Measurements from ENCODE around the gene DPP4. TPM values are rescaled to one million over a fixed set of nuclear protein-coding genes. Genes with fewer than 3 reads are reported as not detected.

Gene DPP4
- total and polyA plus RNA-seq, 2 of the 13 experiments (the other 11 are each of a cell fraction or from before 2014, with no cell fraction given) = 39.4 to 109 TPM

- TF ChIP-seq FUBP1 (CRISPR knock-in tag; IDR thresholded peaks at IDR 0.05; ENCODE audit: borderline replicate concordance) = no peak
- TF ChIP-seq ZNF24 (IDR thresholded peaks at IDR 0.05) = no peak
- TF ChIP-seq ZBED4 (CRISPR knock-in tag; IDR thresholded peaks at IDR 0.05; ENCODE audit: borderline replicate concordance) = no peak
These were observed 44.4 kb upstream of the DPP4 start (continued) for GRCh38 chr2:162118166-162119031.

GRCh38 chr2:162116352-162116751, 42.3 kb upstream of the DPP4 start:
- ChIA-PET POLR2A (interaction anchor here (0.9 kb wide), 1 partner anchor 43 kb away, joined by 3 read pairs; no protein-coding TSS in a partner anchor), CTCF (ENCODE audit: low intra/inter-chr PET ratio, low total read pairs) (no interaction called here)
- Histone ChIP-seq H3K9ac (ENCODE audit: insufficient read depth, low read depth, low read length) (no peak overlapping the region), H3K27ac (ENCODE audit: extremely low read length, insufficient read depth, low read length) (no peak overlapping the region), H3K4me3 (replicated peaks in 1 of 3; ENCODE audit: insufficient read depth in 1 of 3, low read depth in 2 of 3, low read length in 3 of 3) (no peak overlapping the region), H3K9me3 (ENCODE audit: low read length) (peaks cover 13% of the 10 kb centered on the region), H3K36me3 (replicated peaks in 1 of 2; ENCODE audit: control insufficient read depth in 1 of 2, insufficient read depth in 2 of 2, low read length in 2 of 2) (no peaks in the 10 kb centered on the region), H3K79me2 (ENCODE audit: insufficient read depth, low read length) (no peaks in the 10 kb centered on the region), H4K20me1 (ENCODE audit: insufficient read depth, low read length) (no peaks in the 10 kb centered on the region), H3K27me3 (ENCODE audit: control insufficient read depth in 1 of 2, insufficient read depth in 2 of 2, low read length in 2 of 2) (no peaks in the 10 kb centered on the region), H2AFZ (ENCODE audit: low read length) (no peak overlapping the region), H3K4me2 (ENCODE audit: low read depth, low read length) (no peak overlapping the region), H3K4me1 (ENCODE audit: insufficient read depth, low read length) (peaks cover 66% of the 10 kb centered on the region)
- intact Hi-C loops (cut with micrococcal nuclease; ENCODE audit: unreplicated experiment) = no loop called here
- DNase-seq (ENCODE audit: low spot score) = peak; percentile 78
- FAIRE-seq = no peak
- in situ Hi-C loops (cut with HindIII; ENCODE audit: extremely low pct_ligation_motif_present, low pct_unique_long_range_greater_than_20kb) = no loop called here
- BruUV-seq (replicated peaks) = no TSS peak
- peak; percentile 12; the same call in 2 of the 3 replicates for ATAC-seq
- TF ChIP-seq SP5 (CRISPR knock-in tag; IDR thresholded peaks at IDR 0.05; ENCODE audit: borderline replicate concordance, low read depth) (no peak), ZNF792 (CRISPR knock-in tag; IDR thresholded peaks at IDR 0.05) (peak; percentile 93; the same call in 1 of the 2 replicates), TEAD3 (CRISPR knock-in tag; optimal IDR thresholded peaks at IDR 0.05; ENCODE audit: borderline replicate concordance) (no peak), YY1 (IDR thresholded peaks at IDR 0.05; ENCODE audit: insufficient read depth, insufficient replicate concordance, low read depth, low read length) (no peak), MYPOP (CRISPR knock-in tag; IDR thresholded peaks at IDR 0.05) (no peak), SIN3B (IDR thresholded peaks at IDR 0.05; ENCODE audit: low read length) (no peak), SAP130 (CRISPR knock-in tag; IDR thresholded peaks at IDR 0.05; ENCODE audit: low read depth) (peak; percentile 39), ATF6 (CRISPR knock-in tag; conservative IDR thresholded peaks at IDR 0.05) (no peak), CEBPB (IDR thresholded peaks at IDR 0.05; ENCODE audit: borderline replicate concordance, low read depth, low read length) (peak; percentile 43; the same call in 1 of the 2 replicates), PHB2 (IDR thresholded peaks at IDR 0.05; ENCODE audit: partially characterized antibody) (no peak), PAX8 (CRISPR knock-in tag; IDR thresholded peaks at IDR 0.05; ENCODE audit: borderline replicate concordance) (no peak)
